ENCODE data around the gene ITIH1.

ITIH1 gene

GRCh38 chr3:52831500-52832301 is 54.3 kb downstream of the ITIH1 start:
- Histone ChIP-seq H3K9me3 (ENCODE audit: control insufficient read depth, low read length) (no peaks in the 10 kb centered on the region), H3K27ac (ENCODE audit: low read depth, low read length, severe bottlenecking) (no peak overlapping the region), H3K4me1 (ENCODE audit: control insufficient read depth, insufficient read depth, low read length, poor library complexity, severe bottlenecking) (peaks cover 13% of the 10 kb centered on the region)

GRCh38 chr3:52833202-52833601 is 55.8 kb downstream of the ITIH1 start:
- no peak overlapping the region for H3K27ac ChIP-seq (ENCODE audit: low read depth, low read length, severe bottlenecking)
- H3K4me1 ChIP-seq (ENCODE audit: control insufficient read depth, insufficient read depth, low read length, poor library complexity, severe bottlenecking), result peaks cover 13% of the 10 kb centered on the region
- no peak overlapping the region for H3K4me3 ChIP-seq (ENCODE audit: extremely low read depth, insufficient read depth, low read length, poor library complexity, severe bottlenecking)
- WGBS, 2 experiments (ENCODE audit: insufficient coverage in 2 of 2), result 91 to 94% methylated on average over 11 to 13 of the region's 14 CpGs
- no peaks in the 10 kb centered on the region for H3K9me3 ChIP-seq (ENCODE audit: control insufficient read depth, low read length)
- no peaks in the 10 kb centered on the region for H3K36me3 ChIP-seq (ENCODE audit: control insufficient read depth, insufficient read depth, low read length)

More at GRCh38 chr3:52831500-52832301, 54.3 kb downstream of the ITIH1 start:
- Histone ChIP-seq H3K4me3 (ENCODE audit: extremely low read depth, insufficient read depth, low read length, poor library complexity, severe bottlenecking) (no peak overlapping the region), H3K36me3 (ENCODE audit: control insufficient read depth, insufficient read depth, low read length) (no peaks in the 10 kb centered on the region)
- 86 to 91% methylated on average over 20 to 21 of the region's 21 CpGs for WGBS, 2 experiments (ENCODE audit: insufficient coverage in 2 of 2)

- peak within 1 kb of the TSS; percentile 67 for H3K27ac ChIP-seq (ENCODE audit: low read depth, low read length, severe bottlenecking)
- H3K36me3 ChIP-seq (ENCODE audit: control insufficient read depth, insufficient read depth, low read length), result no peaks in the 10 kb centered on the region
- whole genome bisulfite sequencing, 2 experiments (ENCODE audit: insufficient coverage in 2 of 2), result 57 to 60% methylated on average over 5 to 10 of the region's 11 CpGs
- H3K4me3 ChIP-seq (ENCODE audit: extremely low read depth, insufficient read depth, low read length, poor library complexity, severe bottlenecking), result no peak within 1 kb of the TSS
- H3K9me3 ChIP-seq (ENCODE audit: control insufficient read depth, low read length), result no peaks in the 10 kb centered on the region
- peaks cover 13% of the 10 kb centered on the region for H3K4me1 ChIP-seq (ENCODE audit: control insufficient read depth, insufficient read depth, low read length, poor library complexity, severe bottlenecking)
Observed at GRCh38 chr3:52834871-52835501, 57.6 kb downstream of the ITIH1 start, which contains the start of gene MUSTN1. MUSTN1 (minus strand) TSS chr3:52835019; CDS start chr3:52834948, 71 bp downstream.

- 85 to 97% methylated on average over 3 to 4 of the region's 8 CpGs for WGBS, 2 experiments (ENCODE audit: insufficient coverage in 2 of 2)
- Histone ChIP-seq H3K4me3 (ENCODE audit: extremely low read depth, insufficient read depth, low read length, poor library complexity, severe bottlenecking) (no peak overlapping the region), H3K4me1 (ENCODE audit: control insufficient read depth, insufficient read depth, low read length, poor library complexity, severe bottlenecking) (peaks cover 15% of the 10 kb centered on the region), H3K9me3 (ENCODE audit: control insufficient read depth, low read length) (no peaks in the 10 kb centered on the region), H3K36me3 (ENCODE audit: control insufficient read depth, insufficient read depth, low read length) (no peaks in the 10 kb centered on the region), H3K27ac (ENCODE audit: low read depth, low read length, severe bottlenecking) (peak overlapping the region; percentile 67)
Observed at GRCh38 chr3:52835766-52836470, 58.5 kb downstream of the ITIH1 start.

GRCh38 chr3:52836471-52836845 is 59.1 kb downstream of the ITIH1 start:
- Histone ChIP-seq H3K36me3 (ENCODE audit: control insufficient read depth, insufficient read depth, low read length) (no peaks in the 10 kb centered on the region), H3K4me1 (ENCODE audit: control insufficient read depth, insufficient read depth, low read length, poor library complexity, severe bottlenecking) (peaks cover 15% of the 10 kb centered on the region), H3K4me3 (ENCODE audit: extremely low read depth, insufficient read depth, low read length, poor library complexity, severe bottlenecking) (no peak overlapping the region), H3K9me3 (ENCODE audit: control insufficient read depth, low read length) (no peaks in the 10 kb centered on the region), H3K27ac (ENCODE audit: low read depth, low read length, severe bottlenecking) (no peak overlapping the region)
- 82 to 84% methylated on average over 4 to 5 of the region's 5 CpGs for WGBS, 2 experiments (ENCODE audit: insufficient coverage in 2 of 2)

- Histone ChIP-seq H3K4me1 (ENCODE audit: control insufficient read depth, insufficient read depth, low read length, poor library complexity, severe bottlenecking) (peaks cover 15% of the 10 kb centered on the region), H3K36me3 (ENCODE audit: control insufficient read depth, insufficient read depth, low read length) (no peaks in the 10 kb centered on the region), H3K27ac (ENCODE audit: low read depth, low read length, severe bottlenecking) (no peak overlapping the region), H3K9me3 (ENCODE audit: control insufficient read depth, low read length) (no peaks in the 10 kb centered on the region), H3K4me3 (ENCODE audit: extremely low read depth, insufficient read depth, low read length, poor library complexity, severe bottlenecking) (no peak overlapping the region)
- 90 to 100% methylated on average over 4 of the region's 4 CpGs for WGBS, 2 experiments (ENCODE audit: insufficient coverage in 2 of 2)
Observed at GRCh38 chr3:52836986-52837385, 59.6 kb downstream of the ITIH1 start.

GRCh38 chr3:52838561-52839267 is 61.3 kb downstream of the ITIH1 start:
- no peaks in the 10 kb centered on the region for H3K9me3 ChIP-seq (ENCODE audit: control insufficient read depth, low read length)
- H3K4me1 ChIP-seq (ENCODE audit: control insufficient read depth, insufficient read depth, low read length, poor library complexity, severe bottlenecking), result peaks cover 15% of the 10 kb centered on the region
- H3K27ac ChIP-seq (ENCODE audit: low read depth, low read length, severe bottlenecking), result no peak overlapping the region
- 97 to 100% methylated on average over 5 to 7 of the region's 8 CpGs for WGBS, 2 experiments (ENCODE audit: insufficient coverage in 2 of 2)
- no peaks in the 10 kb centered on the region for H3K36me3 ChIP-seq (ENCODE audit: control insufficient read depth, insufficient read depth, low read length)
- H3K4me3 ChIP-seq (ENCODE audit: extremely low read depth, insufficient read depth, low read length, poor library complexity, severe bottlenecking), result no peak overlapping the region

GRCh38 chr3:52839268-52839575 is 61.8 kb downstream of the ITIH1 start:
- H3K4me1 ChIP-seq (ENCODE audit: control insufficient read depth, insufficient read depth, low read length, poor library complexity, severe bottlenecking), result peaks cover 15% of the 10 kb centered on the region
- H3K27ac ChIP-seq (ENCODE audit: low read depth, low read length, severe bottlenecking), result no peak overlapping the region
- 86 to 89% methylated on average over 2 of the region's 2 CpGs for WGBS, 2 experiments (ENCODE audit: insufficient coverage in 2 of 2)

GRCh38 chr3:52839892-52840545 is 62.6 kb downstream of the ITIH1 start:
- WGBS, 2 experiments (ENCODE audit: insufficient coverage in 2 of 2), result 90 to 95% methylated on average over 17 to 19 of the region's 23 CpGs
- no peaks in the 10 kb centered on the region for H3K36me3 ChIP-seq (ENCODE audit: control insufficient read depth, insufficient read depth, low read length)
- H3K4me3 ChIP-seq (ENCODE audit: extremely low read depth, insufficient read depth, low read length, poor library complexity, severe bottlenecking), result no peak overlapping the region
- H3K9me3 ChIP-seq (ENCODE audit: control insufficient read depth, low read length), result no peaks in the 10 kb centered on the region
- H3K4me1 ChIP-seq (ENCODE audit: control insufficient read depth, insufficient read depth, low read length, poor library complexity, severe bottlenecking), result peaks cover 8% of the 10 kb centered on the region
- H3K27ac ChIP-seq (ENCODE audit: low read depth, low read length, severe bottlenecking), result no peak overlapping the region

More at GRCh38 chr3:52839268-52839575, 61.8 kb downstream of the ITIH1 start:
- Histone ChIP-seq H3K9me3 (ENCODE audit: control insufficient read depth, low read length) (no peaks in the 10 kb centered on the region), H3K36me3 (ENCODE audit: control insufficient read depth, insufficient read depth, low read length) (no peaks in the 10 kb centered on the region), H3K4me3 (ENCODE audit: extremely low read depth, insufficient read depth, low read length, poor library complexity, severe bottlenecking) (no peak overlapping the region)

Measured in mesodermal cell (in vitro differentiated cells).